Activated naive CD8-positive, alpha-beta T cell treated with anti-CD3 and anti-CD28 coated beads, Interleukin-2, amount 50 U/mL, for 24 hours (primary cell): ENCODE data around the gene PACS2.
"Not testable (repeated sequence)": the region's sequence is repeated elsewhere in the genome, so short reads cannot be mapped to it uniquely, and the experiment has no call there.

Experiments used
- ATAC-seq: fragments of 150-1000 bp; cut with Tn5 transposase; one replicate; pipeline ENCODE4 v1.10.0; 2021
- DNase-seq: peaks from one replicate; pipeline ENCODE4 v3.0.0; 2021
- H3K27ac Mint-ChIP-seq: one replicate; pipeline ENCODE4 v1.8.0; 2021; ENCODE audit warnings: mild to moderate bottlenecking, mixed read lengths
- H3K27me3 Mint-ChIP-seq: one replicate; pipeline ENCODE4 v1.8.0; 2021; ENCODE audit warnings: mixed read lengths
- H3K36me3 Mint-ChIP-seq: one replicate; pipeline ENCODE4 v1.8.0; 2021; ENCODE audit warnings: low read depth, mixed read lengths
- H3K4me1 Mint-ChIP-seq: one replicate; pipeline ENCODE4 v1.8.0; 2021; ENCODE audit warnings: mixed read lengths
- H3K4me3 Mint-ChIP-seq: one replicate; pipeline ENCODE4 v1.8.0; 2021; ENCODE audit warnings: mild to moderate bottlenecking, moderate library complexity, mixed read lengths
- H3K9me3 Mint-ChIP-seq: one replicate; pipeline ENCODE4 v1.8.0; 2021; ENCODE audit warnings: mixed read lengths

The PACS2 gene

DNA sequence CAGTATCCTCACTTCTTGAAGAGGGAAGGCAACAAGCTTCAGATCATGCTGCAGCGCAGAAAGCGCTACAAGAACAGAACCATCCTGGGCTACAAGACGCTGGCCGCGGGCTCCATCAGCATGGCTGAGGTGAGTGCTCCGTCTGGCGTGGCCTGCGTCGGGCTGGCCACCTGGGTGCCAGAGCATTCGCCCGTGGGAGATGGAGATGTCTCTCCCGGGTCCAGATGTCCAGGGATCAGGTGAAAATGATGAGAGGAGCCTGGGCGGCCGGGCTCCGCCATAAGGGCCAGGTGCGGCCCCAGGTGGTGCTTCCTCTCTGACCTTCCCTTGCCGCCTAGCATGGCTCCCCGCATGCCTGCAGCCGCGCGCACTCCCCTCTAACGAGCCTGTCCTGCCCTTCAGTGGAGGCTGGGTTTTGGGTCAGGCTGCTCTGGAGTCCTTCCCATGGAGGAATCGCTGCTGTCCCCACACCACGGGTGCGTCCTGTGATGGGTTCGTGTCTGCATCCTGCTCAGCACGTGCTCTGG is 40.6 kb downstream of the PACS2 start:
- Mint-ChIP-seq H3K4me3 (no peak overlapping the region), H3K9me3 (no peaks in the 10 kb centered on the region), H3K4me1 (peaks cover 2% of the 10 kb centered on the region), H3K27me3 (no peaks in the 10 kb centered on the region), H3K27ac (no peak overlapping the region), H3K36me3 (no peaks in the 10 kb centered on the region)
- no peak for ATAC-seq
- no peak for DNase-seq

DNA sequence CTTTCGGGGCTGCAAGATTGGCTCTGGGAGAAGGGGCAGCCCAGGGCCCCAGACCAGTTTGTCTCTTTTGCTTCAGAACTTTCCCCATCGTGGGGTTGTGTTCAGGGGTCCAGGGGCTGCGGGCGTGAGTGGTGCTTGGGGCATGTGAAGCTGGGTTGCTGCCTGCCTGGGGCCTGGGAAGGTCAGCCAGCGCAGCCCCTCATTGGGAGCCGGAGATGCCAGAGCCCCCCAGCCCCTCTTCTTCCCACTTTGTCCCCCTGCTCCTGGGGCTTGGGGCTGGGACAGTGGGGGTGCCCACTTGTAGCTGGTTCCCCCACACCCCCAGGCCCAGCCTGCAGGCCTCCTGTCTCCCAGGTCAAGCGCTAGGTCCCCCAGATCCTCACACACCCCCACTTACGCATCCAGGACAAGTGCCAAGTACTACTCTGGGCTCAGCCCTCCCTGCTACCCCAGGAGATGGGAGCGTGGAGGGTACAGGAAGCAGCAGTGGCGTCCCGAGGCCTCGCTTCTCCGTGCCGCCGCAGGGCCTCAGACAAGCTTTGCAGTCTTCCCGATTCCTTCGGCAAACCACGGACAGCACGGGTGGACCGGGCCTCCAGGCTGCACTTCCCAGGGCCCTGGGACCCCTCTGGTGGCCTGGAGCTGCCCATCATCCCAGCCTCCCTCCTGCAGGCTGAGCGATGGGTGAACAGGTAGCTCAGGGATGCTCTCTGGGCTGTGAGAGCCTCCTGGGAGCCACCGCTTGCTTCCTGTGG is 41.5 kb downstream of the PACS2 start:
- ATAC-seq (no peak), DNase-seq (no peak)
- Mint-ChIP-seq H3K36me3 (no peaks in the 10 kb centered on the region), H3K4me1 (peaks cover 2% of the 10 kb centered on the region), H3K9me3 (no peaks in the 10 kb centered on the region), H3K4me3 (no peak overlapping the region), H3K27ac (no peak overlapping the region), H3K27me3 (no peaks in the 10 kb centered on the region)

DNA sequence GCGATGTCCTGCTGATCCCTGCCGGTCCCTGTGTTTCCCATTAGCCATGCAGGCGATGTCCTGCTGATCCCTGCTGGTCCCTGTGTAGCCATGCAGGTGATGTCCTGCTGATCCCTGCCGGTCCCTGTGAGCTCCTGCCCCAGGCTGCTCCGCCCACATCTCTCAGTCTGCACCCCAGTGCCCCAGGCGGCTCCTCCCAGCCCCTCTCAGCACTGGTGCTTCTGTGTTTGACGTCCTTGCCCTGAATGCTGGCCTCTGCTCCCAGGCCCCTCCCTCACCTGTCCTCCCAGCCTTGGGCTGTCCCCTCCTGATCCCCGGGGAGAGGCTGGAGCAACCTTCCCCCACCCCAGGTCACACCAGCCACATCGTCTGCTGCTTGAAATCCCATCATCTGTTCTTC is 42.4 kb downstream of the PACS2 start:
- Mint-ChIP-seq H3K4me3 (no peak overlapping the region), H3K4me1 (peaks cover 2% of the 10 kb centered on the region), H3K27ac (no peak overlapping the region), H3K36me3 (no peaks in the 10 kb centered on the region), H3K27me3 (no peaks in the 10 kb centered on the region), H3K9me3 (no peaks in the 10 kb centered on the region)
- DNase-seq (no peak), ATAC-seq (no peak)

DNA sequence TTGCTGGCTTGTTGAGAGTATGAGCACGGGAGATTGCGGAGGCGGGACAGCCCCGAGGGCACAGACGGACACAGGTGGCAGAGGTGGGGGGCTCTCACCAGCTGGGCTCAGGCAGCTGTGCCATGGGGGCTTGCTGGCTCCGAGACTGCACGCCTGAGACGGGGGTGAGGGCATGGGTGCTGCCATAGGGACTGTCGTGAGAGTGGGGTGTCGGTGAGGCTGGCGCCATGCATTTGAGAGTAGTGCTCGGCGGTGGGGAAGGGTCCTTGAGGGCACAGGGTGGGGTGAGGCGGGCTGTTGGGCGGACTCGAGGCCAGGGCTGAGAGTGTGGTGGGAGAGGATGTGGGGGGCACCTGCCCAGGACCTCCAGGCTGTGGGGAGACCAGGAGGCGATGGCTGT is 43.1 kb downstream of the PACS2 start:
- no peak for DNase-seq
- ATAC-seq = no peak
- no peak overlapping the region for H3K4me3 Mint-ChIP-seq
- H3K36me3 Mint-ChIP-seq = no peaks in the 10 kb centered on the region
- peaks cover 3% of the 10 kb centered on the region for H3K4me1 Mint-ChIP-seq
- H3K9me3 Mint-ChIP-seq = no peaks in the 10 kb centered on the region
- no peak overlapping the region for H3K27ac Mint-ChIP-seq
- no peaks in the 10 kb centered on the region for H3K27me3 Mint-ChIP-seq

DNA sequence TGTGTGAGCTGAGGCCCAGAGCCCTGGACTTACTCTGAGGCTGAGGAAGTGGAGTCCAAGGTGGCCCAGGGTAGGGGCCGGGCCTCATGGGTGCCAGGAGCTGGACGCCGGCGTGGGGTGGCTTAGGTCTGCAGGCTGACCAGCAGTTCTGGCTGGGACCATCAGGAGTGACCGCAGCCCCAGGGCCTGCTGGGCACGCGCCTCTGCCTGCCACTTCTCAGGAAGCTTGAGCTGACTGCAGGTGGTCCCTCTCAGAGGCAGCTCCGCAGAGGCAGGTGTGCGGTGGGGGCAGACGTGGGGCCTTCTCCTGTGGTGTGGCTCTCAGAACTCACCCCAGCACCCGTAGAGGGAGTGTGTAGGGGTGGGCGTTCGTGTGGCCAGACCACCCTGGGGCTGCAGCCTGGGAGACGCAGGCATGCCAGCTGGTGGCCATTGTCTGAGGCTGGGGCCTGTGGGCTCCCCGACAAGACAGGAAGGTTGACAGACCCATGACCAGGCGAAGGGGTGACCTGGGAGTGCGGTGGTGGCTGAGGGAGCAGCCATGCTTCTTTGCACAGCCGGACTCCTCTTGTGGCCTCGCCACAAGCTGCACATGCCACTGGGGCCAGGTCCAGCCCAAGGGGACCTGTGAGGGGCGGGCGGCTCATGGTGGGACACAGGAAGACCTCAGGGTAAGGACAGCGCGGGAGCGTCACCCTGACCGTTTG is 43.7 kb downstream of the PACS2 start:
- Mint-ChIP-seq H3K9me3 (no peaks in the 10 kb centered on the region), H3K27ac (no peak overlapping the region), H3K27me3 (no peaks in the 10 kb centered on the region), H3K36me3 (no peaks in the 10 kb centered on the region), H3K4me3 (no peak overlapping the region), H3K4me1 (peaks cover 5% of the 10 kb centered on the region)
- DNase-seq (no peak), ATAC-seq (no peak)

DNA sequence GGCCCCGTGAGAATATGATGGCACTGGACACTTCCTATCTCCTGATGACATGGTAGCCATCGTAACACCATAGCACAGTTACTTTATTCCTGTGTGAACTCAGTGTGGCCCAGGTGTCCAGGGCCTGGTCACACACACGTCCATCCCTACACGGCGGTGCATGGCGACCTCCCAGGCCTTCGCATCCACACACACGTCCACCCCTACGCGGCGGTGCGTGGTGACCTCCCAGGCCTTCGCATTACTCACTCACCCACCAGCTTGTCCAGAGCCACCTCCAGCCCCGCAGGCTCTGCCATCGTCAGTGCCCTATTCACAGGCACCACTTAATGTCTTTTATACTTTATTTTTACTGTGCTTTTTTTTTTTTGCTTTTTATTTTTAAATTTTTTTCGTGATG is 44.4 kb downstream of the PACS2 start:
- H3K4me3 Mint-ChIP-seq = no peak overlapping the region
- H3K9me3 Mint-ChIP-seq = no peaks in the 10 kb centered on the region
- ATAC-seq (no peak), DNase-seq (no peak)
- no peaks in the 10 kb centered on the region for H3K36me3 Mint-ChIP-seq
- H3K27me3 Mint-ChIP-seq = no peaks in the 10 kb centered on the region
- no peak overlapping the region for H3K27ac Mint-ChIP-seq
- H3K4me1 Mint-ChIP-seq = peaks cover 12% of the 10 kb centered on the region

DNA sequence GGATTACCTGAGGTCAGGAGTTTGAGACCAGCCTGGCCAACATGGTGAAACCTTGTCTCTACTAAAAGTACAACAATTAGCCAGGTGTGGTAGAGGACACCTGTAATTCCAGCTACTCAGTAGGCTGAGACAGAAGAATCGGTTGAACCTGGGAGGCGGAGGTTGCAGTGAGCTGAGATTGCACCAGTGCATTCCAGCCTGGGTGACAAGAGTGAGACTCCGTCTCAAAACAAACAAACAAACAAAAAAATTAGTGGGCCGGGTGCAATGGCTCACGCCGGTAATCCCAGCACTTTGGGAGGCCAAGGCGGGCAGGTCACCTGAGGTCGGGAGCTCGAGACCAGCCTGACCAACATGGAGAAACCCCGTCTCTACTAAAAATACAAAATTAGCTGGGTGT is 46.9 kb downstream of the PACS2 start:
- H3K4me3 Mint-ChIP-seq = not testable (repeated sequence)

DNA sequence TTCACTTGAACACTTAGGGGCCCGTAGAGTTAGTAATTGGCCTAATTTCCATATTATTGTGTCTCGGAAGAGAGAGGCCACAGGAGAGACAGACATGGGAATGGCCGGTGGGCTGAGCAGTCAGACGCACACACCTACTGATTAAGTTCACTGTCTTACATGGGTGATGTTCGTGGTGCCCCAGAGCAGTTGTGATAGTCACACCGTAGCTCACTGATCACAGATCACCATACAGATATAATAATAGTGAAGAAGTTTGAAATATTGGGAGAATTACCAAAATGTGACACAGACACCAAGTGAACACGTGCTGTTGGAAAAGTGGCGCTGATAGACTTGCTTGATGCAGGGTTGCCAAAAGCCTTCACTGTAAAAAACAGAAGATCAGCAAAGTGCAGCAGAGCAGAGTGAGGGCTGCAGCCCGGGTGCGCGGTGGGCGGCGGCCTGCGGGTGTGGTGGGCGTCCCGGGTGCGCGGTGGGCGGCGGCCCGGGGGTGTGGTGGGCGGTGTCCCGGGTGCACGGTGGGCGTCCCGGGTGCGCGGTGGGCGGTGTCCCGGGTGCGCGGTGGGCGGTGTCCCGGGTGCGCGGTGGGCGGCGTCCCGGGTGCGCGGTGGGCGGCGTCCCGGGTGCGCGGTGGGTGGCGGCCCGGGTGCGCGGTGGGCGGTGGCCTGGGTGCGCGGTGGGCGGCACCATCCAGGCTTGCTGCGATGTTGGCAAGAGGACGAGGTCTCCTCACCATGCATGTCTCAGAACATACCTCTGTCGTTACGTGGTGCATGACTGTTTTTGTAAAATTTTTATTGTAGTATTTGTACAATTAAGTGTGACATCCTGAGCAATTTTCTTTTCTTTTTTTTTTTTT is 49.5 kb downstream of the PACS2 start:
- H3K27me3 Mint-ChIP-seq = no peaks in the 10 kb centered on the region
- peak overlapping the region; percentile 24 for H3K4me3 Mint-ChIP-seq
- no peak for ATAC-seq
- H3K27ac Mint-ChIP-seq = peak overlapping the region; percentile 47
- peak; percentile 37 for DNase-seq
- no peaks in the 10 kb centered on the region for H3K36me3 Mint-ChIP-seq
- H3K9me3 Mint-ChIP-seq = no peaks in the 10 kb centered on the region
- peaks cover 21% of the 10 kb centered on the region for H3K4me1 Mint-ChIP-seq

More for the DNA sequence above, 46.9 kb downstream of the PACS2 start:
- H3K36me3 Mint-ChIP-seq, H3K9me3 Mint-ChIP-seq, H3K27ac Mint-ChIP-seq, H3K27me3 Mint-ChIP-seq, ATAC-seq, DNase-seq: not testable (repeated sequence)
- peaks cover 21% of the 10 kb centered on the region for H3K4me1 Mint-ChIP-seq

DNA sequence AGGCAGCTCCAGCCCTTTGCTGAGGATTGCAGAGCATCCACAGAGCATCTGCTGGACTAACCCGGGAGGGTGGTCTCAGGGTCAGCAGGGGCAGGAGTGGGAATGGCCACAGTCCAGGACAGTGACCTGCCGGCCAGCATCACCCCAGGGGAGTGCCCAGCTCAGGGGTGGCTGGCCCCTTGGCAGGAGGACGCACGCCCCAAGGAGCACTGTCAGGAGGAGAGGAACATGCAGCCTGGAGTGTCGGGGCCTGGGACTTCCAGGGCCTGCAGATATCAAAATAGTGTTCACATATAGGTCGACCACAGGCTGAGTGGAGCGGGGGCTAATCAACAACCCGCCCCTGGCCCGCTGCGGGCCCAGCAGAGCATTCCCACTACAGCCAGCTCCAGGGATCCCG is 50.6 kb downstream of the PACS2 start:
- no peaks in the 10 kb centered on the region for H3K36me3 Mint-ChIP-seq
- no peak for ATAC-seq
- no peak overlapping the region for H3K27ac Mint-ChIP-seq
- H3K9me3 Mint-ChIP-seq = no peaks in the 10 kb centered on the region
- no peaks in the 10 kb centered on the region for H3K27me3 Mint-ChIP-seq
- no peak overlapping the region for H3K4me3 Mint-ChIP-seq
- DNase-seq = no peak
- H3K4me1 Mint-ChIP-seq = peaks cover 21% of the 10 kb centered on the region

DNA sequence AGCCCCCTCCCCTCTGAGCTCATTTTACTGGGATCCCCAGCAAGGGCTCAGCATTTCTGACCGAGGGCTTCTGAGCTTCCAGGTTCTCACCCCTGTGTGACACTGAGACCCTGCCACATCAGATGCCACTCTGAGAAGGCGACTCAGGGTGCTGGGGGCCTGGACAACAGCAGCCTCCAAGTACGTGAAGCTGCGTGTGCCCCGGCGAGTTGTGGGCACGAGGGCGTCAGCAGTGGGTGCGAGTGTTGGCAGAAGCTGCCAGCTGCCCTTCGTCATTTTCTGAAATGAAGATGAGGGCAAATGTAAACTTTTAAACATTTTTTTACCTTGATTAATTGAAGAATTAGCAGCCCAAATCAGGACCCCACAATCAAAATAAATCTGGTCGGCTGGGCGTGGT is 51.1 kb downstream of the PACS2 start:
- no peak for DNase-seq
- Mint-ChIP-seq H3K9me3 (no peaks in the 10 kb centered on the region), H3K4me1 (peaks cover 21% of the 10 kb centered on the region), H3K27ac (no peak overlapping the region), H3K27me3 (no peaks in the 10 kb centered on the region), H3K4me3 (no peak overlapping the region), H3K36me3 (no peaks in the 10 kb centered on the region)
- ATAC-seq = no peak

DNA sequence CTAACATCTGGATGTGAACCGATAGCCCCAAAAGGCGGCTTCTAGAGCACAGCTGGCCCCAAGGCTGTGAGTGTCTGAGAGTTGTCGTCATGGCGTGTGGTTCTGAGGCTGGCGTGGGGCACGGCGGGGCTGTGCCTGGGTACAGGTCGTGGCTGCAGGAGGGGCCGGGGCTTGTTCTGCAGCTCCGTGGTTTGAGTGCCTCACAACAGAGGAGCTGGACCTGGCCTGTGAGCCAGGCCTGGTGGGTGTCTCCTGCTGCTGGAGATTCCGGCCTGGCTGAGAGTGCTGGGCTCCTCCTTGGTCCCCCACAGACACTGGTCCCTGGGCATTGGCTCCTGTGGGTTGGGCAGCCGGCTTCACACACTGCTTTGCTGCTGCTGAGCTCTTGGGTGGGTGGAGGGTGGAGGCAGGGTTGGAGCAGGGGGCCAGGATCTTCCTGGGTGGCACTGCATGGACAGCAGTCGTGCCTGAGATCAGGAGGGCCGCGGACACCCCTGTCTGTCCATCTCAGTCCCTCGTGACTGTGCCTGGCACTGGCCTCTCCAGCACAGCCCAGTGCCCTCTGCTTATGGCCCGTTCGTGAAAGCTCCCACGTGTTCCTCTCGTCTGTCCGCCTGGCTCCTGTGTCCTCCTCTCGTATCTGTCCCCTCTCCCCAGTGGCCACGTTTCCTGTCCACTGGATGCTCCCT is 52.0 kb downstream of the PACS2 start:
- ATAC-seq (no peak), DNase-seq (no peak)
- H3K9me3 Mint-ChIP-seq = no peaks in the 10 kb centered on the region
- H3K27ac Mint-ChIP-seq = no peak overlapping the region
- H3K36me3 Mint-ChIP-seq = no peaks in the 10 kb centered on the region
- H3K4me3 Mint-ChIP-seq = no peak overlapping the region
- H3K4me1 Mint-ChIP-seq = peaks cover 21% of the 10 kb centered on the region
- H3K27me3 Mint-ChIP-seq = no peaks in the 10 kb centered on the region

DNA sequence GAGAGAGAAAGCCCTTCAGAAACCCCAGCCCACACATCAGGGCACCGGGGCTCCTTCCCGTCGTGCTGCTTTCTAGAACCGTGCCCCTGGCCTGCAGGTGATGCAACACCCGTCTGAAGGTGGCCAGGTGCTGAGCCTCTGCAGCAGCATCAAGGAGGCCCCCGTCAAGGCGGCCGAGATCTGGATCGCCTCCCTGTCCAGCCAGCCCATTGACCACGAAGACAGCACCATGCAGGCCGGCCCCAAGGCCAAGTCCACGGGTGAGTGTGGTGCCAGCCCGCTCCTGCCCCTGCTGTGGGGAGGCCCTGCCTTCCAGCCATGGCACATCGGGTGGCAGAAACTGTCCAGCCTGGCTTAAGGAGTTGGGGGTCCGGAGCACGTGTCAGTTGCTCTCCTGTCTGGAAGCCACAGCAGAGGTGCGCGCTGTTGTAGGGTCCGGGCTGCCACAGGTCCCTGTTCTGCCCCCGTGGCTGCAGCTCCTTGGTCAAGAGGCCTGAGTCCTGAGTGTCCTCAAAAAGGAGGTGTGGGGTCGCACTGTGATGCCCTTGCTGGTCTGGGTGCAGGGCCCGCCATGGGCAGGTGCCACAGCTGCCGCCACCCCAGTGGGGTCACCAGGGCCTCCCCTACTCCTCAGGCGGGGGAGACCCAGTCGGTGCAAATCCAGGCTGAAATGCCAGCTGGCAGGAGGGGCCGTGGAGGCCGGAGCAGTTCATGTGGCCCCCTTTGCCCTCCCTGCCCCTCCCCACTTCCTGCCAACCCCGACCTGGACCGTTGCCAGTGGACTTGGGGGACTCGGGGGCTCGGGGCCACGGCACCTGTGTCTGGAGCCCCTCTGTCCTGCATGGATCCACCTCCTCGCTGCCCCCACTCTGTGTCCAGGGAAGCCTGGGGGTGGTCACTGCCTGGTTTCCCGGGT is 52.8 kb downstream of the PACS2 start:
- H3K27me3 Mint-ChIP-seq = no peaks in the 10 kb centered on the region
- peaks cover 20% of the 10 kb centered on the region for H3K4me1 Mint-ChIP-seq
- no peaks in the 10 kb centered on the region for H3K36me3 Mint-ChIP-seq
- H3K4me3 Mint-ChIP-seq = no peak overlapping the region
- H3K27ac Mint-ChIP-seq = no peak overlapping the region
- H3K9me3 Mint-ChIP-seq = no peaks in the 10 kb centered on the region
- ATAC-seq = no peak
- DNase-seq = no peak

DNA sequence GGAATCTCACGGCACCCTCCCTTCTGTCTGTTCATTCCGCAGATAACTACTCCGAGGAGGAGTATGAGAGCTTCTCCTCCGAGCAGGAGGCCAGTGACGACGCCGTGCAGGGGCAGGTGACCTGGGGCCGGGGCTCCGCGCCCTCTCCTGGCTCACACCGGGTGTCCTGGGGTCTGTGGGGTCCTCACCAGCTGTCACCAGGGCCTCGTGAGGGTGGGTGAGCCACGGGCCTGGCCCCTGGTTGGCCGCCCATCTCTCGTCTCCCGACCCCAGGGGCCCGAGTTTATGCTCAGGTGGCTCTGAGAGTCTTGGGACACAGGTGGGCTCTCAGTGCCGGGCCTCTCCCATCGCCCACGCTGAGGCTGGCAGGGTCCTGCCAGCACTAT is 53.5 kb downstream of the PACS2 start:
- Mint-ChIP-seq H3K9me3 (no peaks in the 10 kb centered on the region), H3K27ac (no peak overlapping the region), H3K36me3 (no peaks in the 10 kb centered on the region), H3K4me1 (peaks cover 15% of the 10 kb centered on the region), H3K4me3 (no peak overlapping the region), H3K27me3 (no peaks in the 10 kb centered on the region)
- no peak for DNase-seq
- ATAC-seq = no peak
